ENCODE measurements around the gene KCNIP1. TPM values are rescaled to one million over a fixed set of nuclear protein-coding genes. Genes with fewer than 3 reads are reported as not detected.

KCNIP1 gene
- total and polyA plus RNA-seq, 2 of the 8 experiments (the other 6 are each of a cell fraction or from before 2014, with no cell fraction given): 0.52 to 0.83 TPM

DNA sequence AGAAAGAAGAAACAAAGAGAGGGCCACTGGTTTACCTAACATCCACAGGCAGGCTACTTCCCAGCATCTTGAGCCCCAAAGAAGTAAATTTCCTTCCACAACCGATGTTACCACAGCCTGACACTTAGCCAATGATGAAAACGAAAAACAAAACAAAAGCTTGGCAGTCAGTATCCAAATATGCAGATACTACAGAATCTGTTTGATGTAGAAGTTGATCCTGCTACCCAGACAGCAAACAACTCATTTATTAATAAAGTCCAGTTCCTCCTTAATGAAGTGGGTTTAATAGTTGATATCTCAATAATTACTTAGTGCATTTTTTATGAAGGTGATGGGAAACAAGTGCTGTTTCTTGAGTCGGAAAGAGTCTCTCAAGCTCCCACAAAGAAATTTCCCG, 212.6 kb downstream of the KCNIP1 start (continued):
- TF ChIP-seq CEBPB (IDR thresholded peaks at IDR 0.05; ENCODE audit: low read depth, low read length) (no peak), BRCA1 (IDR thresholded peaks at IDR 0.05; ENCODE audit: low read depth, low read length) (no peak), RBBP5 (IDR thresholded peaks at IDR 0.05; ENCODE audit: borderline replicate concordance, low read depth, low read length) (no peak), TAF7 (optimal IDR thresholded peaks at IDR 0.05; ENCODE audit: borderline replicate concordance, low read depth, low read length) (no peak), FOSL1 (IDR thresholded peaks at IDR 0.05; ENCODE audit: insufficient read depth, low read depth, low read length) (no peak)
- TF ChIP-seq, protein P1, sequence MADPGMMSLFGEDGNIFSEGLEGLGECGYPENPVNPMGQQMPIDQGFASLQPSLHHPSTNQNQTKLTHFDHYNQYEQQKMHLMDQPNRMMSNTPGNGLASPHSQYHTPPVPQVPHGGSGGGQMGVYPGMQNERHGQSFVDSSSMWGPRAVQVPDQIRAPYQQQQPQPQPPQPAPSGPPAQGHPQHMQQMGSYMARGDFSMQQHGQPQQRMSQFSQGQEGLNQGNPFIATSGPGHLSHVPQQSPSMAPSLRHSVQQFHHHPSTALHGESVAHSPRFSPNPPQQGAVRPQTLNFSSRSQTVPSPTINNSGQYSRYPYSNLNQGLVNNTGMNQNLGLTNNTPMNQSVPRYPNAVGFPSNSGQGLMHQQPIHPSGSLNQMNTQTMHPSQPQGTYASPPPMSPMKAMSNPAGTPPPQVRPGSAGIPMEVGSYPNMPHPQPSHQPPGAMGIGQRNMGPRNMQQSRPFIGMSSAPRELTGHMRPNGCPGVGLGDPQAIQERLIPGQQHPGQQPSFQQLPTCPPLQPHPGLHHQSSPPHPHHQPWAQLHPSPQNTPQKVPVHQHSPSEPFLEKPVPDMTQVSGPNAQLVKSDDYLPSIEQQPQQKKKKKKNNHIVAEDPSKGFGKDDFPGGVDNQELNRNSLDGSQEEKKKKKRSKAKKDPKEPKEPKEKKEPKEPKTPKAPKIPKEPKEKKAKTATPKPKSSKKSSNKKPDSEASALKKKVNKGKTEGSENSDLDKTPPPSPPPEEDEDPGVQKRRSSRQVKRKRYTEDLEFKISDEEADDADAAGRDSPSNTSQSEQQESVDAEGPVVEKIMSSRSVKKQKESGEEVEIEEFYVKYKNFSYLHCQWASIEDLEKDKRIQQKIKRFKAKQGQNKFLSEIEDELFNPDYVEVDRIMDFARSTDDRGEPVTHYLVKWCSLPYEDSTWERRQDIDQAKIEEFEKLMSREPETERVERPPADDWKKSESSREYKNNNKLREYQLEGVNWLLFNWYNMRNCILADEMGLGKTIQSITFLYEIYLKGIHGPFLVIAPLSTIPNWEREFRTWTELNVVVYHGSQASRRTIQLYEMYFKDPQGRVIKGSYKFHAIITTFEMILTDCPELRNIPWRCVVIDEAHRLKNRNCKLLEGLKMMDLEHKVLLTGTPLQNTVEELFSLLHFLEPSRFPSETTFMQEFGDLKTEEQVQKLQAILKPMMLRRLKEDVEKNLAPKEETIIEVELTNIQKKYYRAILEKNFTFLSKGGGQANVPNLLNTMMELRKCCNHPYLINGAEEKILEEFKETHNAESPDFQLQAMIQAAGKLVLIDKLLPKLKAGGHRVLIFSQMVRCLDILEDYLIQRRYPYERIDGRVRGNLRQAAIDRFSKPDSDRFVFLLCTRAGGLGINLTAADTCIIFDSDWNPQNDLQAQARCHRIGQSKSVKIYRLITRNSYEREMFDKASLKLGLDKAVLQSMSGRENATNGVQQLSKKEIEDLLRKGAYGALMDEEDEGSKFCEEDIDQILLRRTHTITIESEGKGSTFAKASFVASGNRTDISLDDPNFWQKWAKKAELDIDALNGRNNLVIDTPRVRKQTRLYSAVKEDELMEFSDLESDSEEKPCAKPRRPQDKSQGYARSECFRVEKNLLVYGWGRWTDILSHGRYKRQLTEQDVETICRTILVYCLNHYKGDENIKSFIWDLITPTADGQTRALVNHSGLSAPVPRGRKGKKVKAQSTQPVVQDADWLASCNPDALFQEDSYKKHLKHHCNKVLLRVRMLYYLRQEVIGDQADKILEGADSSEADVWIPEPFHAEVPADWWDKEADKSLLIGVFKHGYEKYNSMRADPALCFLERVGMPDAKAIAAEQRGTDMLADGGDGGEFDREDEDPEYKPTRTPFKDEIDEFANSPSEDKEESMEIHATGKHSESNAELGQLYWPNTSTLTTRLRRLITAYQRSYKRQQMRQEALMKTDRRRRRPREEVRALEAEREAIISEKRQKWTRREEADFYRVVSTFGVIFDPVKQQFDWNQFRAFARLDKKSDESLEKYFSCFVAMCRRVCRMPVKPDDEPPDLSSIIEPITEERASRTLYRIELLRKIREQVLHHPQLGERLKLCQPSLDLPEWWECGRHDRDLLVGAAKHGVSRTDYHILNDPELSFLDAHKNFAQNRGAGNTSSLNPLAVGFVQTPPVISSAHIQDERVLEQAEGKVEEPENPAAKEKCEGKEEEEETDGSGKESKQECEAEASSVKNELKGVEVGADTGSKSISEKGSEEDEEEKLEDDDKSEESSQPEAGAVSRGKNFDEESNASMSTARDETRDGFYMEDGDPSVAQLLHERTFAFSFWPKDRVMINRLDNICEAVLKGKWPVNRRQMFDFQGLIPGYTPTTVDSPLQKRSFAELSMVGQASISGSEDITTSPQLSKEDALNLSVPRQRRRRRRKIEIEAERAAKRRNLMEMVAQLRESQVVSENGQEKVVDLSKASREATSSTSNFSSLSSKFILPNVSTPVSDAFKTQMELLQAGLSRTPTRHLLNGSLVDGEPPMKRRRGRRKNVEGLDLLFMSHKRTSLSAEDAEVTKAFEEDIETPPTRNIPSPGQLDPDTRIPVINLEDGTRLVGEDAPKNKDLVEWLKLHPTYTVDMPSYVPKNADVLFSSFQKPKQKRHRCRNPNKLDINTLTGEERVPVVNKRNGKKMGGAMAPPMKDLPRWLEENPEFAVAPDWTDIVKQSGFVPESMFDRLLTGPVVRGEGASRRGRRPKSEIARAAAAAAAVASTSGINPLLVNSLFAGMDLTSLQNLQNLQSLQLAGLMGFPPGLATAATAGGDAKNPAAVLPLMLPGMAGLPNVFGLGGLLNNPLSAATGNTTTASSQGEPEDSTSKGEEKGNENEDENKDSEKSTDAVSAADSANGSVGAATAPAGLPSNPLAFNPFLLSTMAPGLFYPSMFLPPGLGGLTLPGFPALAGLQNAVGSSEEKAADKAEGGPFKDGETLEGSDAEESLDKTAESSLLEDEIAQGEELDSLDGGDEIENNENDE (IDR thresholded peaks at IDR 0.05; ENCODE audit: insufficient replicate concordance, low read length): no peak

Data from H1 (cell line).